ENCODE measurements around the gene NFATC1.

GRCh38 chr18:79469751-79470505 lies 74.2 kb downstream of the NFATC1 start:
- TF ChIP-seq CTCF (IDR thresholded peaks at IDR 0.05; ENCODE audit: low read depth, low read length) (no peak), EZH2phosphoT487 (IDR thresholded peaks at IDR 0.05; ENCODE audit: low read depth) (no peak)

All from OCI-LY3 (cell line).